NCI-H510A treated with DMSO at 0.1 percent for 48 hours (cell line): ENCODE data around the gene ERBB2.

Source experiments
- DNase-seq: peaks from one replicate; lab custom pipeline; 2025; lab: John Stamatoyannopoulos, UW

Gene ERBB2

DNA sequence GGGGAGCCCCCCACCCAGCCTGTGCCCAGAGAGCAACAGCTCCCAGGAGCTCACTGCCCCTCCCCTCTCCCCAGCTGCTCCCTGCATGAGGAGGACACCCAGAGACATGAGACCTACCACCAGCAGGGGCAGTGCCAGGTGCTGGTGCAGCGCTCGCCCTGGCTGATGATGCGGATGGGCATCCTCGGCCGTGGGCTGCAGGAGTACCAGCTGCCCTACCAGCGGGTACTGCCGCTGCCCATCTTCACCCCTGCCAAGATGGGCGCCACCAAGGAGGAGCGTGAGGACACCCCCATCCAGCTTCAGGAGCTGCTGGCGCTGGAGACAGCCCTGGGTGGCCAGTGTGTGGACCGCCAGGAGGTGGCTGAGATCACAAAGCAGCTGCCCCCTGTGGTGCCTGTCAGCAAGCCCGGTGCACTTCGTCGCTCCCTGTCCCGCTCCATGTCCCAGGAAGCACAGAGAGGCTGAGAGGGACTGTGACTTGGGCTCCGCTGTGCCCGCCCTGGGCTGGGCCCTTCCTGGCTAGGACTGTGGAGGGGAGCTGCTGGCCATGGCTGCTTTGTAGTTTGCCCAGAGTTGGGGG lies 34.1 kb upstream of the ERBB2 start:
- DNase-seq, result peak; percentile 28

DNA sequence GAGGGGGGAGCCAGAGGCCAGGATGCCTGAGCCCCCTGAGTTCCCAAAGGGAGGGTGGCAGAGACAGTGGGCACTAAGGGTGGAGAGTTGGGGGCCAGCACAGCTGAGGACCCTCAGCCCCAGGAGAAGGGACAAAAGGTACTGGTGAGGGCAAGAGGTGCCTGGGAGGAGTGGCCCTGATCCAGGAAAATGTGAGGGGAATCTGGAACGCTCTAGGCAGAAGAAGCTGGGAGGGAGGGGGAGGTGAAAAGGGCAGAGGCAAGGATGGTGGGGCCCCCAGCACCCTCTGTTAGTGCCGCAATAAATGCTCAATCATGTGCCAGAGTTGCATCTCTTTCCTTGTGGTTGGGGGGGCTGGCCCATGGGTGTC lies 33.6 kb upstream of the ERBB2 start:
- DNase-seq, result no peak

DNA sequence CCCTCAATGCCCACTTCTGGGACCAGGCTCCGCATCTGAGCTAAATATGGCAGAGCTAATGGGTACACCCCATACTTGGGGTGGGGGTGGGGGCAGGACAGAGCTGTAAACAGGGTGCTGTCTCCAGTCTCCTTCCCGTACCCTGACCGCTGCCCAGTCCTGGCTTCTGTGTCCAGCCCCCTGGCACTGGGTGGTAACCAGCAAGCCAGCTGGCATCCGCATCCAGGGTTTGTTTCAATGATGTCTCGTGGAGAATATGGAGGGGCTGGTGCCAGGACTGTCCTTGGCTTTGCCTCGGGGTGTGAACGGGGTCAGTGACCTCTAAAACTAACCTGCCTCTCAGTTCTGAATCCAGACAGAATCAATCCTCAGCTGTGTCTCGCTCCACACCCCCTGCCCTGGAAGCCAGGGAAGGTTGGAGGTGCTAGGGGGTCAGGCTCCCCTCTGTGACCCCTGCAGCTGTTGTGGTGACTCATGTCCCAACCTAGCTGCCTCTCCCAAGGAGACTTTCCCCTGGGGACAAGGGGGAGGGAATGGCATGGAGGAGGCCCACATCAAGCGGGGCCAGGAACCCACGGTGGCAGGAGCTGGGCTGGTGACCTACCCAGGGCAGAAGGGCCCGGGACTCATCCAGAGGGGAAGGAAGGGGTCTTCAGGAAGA lies 33.1 kb upstream of the ERBB2 start:
- DNase-seq, result no peak

DNA sequence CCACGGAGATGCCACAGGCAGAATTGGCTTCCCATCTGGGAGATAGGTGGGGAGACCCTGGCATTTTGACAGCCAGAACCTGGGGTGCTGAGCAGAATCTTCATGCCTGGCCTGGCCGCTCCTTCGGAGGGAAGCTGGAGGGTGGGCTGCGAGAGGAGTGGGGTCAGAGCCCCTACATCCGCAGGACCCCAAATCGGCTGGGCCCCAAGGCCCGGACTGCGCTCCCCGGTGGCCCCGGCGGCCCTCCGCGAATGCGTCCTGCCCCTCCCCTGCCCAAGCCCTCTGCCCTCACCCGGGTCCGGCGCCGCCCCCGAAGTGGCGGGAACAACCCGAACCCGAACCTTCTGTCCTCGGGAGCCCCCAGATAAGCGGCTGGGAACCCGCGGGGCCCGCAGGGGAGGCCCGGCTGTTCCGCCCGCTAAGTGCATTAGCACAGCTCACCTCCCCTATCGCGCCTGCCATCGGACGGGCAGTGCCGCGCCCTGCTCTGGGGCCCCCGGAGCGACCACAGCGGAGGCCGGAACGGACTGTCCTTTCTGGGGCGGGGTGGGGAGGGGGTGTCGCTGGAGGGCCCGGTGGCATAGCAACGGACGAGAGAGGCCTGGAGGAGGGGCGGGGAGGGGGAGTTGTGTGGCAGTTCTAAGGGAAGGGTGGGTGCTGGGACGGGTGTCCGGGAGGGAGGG lies 32.5 kb upstream of the ERBB2 start:
- no peak for DNase-seq

DNA sequence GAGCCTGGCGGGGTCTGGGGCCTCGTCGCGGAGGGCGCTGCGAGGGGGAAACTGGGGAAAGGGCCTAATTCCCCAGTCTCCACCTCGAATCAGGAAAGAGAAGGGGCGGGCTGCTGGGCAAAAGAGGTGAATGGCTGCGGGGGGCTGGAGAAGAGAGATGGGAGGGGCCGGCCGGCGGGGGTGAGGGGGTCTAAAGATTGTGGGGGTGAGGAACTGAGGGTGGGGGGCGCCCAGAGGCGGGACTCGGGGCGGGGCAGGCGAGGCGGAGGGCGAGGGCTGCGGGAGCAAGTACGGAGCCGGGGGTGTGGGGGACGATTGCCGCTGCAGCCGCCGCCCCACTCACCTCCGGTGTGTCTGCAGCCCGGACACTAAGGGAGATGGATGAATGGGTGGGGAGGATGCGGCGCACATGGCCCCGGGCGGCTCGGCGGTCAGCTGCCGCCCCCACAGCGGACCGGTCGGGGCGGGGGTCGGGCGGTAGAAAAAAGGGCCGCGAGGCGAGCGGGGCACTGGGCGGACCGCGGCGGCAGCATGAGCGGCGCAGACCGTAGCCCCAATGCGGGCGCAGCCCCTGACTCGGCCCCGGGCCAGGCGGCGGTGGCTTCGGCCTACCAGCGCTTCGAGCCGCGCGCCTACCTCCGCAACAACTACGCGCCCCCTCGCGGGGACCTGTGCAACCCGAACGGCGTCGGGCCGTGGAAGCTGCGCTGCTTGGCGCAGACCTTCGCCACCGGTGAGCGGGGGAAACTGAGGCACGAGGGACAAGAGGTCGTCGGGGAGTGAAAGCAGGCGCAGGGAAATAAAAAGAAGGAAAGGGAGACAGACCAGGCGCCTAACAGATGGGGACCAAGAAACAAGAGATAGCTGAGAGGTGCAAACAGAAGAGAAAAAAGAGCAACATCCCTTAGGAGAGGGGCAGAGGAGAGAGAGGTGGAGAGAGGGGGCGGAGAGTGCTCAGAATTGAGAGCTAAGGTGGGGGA lies 31.6 kb upstream of the ERBB2 start, which contains the start of gene PNMT:
Gene PNMT (plus strand): TSS at position 509 of the 980 bp plus-strand sequence. CDS start 23 bp downstream, at position 532.
- peak; percentile 57 for DNase-seq

DNA sequence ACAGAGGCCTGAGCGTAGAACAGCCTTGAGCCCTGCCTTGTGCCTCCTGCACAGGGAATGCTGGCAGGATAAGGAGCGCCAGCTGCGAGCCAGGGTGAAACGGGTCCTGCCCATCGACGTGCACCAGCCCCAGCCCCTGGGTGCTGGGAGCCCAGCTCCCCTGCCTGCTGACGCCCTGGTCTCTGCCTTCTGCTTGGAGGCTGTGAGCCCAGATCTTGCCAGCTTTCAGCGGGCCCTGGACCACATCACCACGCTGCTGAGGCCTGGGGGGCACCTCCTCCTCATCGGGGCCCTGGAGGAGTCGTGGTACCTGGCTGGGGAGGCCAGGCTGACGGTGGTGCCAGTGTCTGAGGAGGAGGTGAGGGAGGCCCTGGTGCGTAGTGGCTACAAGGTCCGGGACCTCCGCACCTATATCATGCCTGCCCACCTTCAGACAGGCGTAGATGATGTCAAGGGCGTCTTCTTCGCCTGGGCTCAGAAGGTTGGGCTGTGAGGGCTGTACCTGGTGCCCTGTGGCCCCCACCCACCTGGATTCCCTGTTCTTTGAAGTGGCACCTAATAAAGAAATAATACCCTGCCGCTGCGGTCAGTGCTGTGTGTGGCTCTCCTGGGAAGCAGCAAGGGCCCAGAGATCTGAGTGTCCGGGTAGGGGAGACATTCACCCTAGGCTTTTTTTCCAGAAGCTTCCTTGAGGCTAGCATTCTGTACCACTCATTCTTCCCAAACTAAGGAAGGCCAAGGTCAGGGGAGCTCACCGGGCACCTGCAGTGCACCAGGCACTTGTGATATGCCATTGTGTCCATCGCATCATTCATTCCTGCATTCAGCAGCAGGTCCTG lies 29.7 kb upstream of the ERBB2 start:
- no peak for DNase-seq

DNA sequence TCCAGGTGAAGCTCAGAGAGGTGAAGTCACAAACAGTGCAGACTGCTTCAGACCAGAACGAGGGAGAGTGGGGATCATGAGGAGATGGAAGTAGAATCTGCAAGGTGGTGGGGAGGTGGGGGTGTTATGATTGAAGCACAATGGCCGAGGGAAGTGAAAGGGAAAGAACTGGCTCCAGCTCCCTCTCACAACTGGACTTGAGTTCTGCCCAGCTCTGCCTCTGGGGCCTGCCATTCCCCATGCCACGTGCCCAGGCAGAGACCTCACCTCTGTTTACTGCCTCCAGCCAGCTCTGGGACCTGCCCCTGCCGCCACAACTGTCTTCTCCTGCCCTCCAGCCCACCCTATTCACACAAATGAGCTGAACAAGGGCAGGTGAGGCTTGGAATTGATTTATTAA lies 29.1 kb upstream of the ERBB2 start:
- DNase-seq, result no peak

DNA sequence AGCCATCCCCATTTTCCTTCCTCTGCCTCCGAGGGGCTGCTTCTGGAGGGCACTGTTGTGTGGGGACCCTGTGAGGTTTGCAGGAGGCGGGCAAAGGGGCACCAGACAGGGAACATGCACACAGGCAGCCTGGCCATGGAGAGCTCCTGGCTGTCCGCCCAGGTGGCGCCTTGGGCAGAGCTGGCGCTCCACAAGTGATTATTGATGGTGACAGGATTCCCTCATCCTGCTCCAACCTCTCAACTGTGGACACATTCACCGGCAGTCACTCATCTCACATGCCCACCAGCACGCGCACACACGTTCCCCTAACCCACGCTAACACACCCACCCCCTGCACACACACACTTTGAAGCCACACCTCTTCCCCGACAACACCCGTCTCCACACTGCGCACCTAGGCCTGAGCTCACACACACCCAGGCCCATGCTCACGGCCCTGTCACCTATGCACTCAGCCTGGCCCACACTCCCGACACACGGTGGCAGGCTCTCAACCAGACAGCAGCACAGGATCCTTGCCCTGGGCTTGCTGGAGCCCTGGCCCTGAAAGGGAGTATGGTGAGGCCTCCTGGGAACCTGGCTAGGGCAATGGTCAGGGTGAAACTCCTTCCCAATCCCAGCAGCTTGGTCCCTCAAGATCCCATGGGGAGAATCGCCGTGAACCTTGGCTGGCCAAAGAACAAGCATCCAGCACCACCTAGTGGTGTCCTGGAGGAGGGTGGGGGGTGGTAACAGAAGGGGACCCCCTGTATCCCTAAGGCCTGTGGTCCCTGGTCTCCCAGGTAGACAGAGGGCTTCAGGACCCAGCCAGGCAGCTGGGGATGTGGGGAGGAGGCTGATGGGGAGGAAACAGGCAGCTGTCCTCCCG lies 28.0 kb upstream of the ERBB2 start:
- DNase-seq, result peak; percentile 13

DNA sequence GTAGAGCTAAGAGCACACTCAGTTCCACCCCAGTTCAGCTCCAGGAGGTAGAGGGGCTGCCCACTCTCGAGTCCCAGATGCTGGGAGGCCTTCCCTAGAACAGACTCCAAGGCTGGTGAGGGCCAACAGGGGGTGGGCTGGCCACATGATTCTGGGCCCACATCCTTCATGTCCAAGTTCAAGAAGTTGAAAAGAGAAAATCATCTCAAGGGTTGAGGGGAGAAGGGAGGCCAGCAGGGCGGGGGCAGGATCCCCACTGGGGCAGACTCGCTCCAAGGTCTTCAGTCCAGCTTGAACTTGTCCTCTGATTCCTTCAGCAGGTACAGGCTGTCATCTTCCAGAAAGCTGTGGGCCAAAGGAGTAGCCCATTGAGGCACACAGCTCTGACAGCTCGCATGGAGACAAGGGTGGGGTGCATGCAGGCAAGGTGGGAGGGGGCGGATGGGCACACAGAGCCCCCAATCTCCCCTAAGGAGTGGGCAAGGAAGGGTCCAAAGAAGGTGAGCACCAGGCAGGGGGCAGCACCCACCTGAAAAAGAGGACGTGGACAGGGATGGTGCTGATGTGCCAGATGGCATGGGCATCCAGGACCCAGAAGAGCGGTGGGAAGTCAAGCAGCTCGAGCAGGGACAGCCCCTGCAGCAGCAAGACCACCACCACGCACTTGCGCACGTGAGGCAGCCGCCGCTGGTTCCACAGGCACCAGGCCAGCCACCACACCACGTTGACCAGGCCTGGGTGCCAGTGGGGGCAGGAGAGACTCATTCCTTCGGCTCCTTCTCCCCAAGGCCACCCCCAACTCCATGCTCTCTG lies 27.1 kb upstream of the ERBB2 start:
- no peak for DNase-seq

DNA sequence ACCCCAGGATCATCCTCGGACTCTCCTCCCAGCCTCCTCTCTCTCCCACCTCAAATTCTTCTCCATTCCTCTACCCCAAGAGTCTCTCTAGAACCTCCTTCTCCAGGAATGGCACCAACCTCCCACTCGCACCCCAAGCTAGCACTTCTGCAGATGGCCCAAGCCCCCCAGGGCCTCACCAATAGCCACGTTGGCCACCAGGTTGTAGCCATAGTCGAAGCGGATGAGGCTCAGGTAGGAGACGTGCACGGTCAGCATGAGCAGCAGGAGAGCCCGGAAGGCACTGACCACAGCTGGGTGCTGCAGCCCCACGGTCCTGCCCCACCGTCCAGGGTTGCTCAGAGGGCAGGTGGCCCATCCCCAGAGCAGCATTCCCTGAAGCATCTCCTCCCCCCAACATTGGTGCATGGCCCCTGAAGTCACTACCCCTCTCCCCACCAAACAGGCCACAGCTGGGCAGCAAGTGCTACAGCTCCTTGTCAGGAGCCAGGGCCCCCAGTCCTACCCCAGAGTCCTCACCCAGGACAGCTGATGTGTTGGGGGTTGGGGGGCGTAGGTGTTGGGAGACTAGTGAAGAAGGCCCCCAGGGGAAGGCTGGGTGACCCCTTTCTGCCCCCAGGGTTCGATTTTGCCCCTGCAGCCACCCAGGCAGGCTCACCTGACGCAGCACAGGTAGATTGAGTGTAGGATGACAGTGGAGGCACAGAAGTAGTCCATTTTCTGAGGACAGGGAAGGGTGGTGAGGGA lies 26.4 kb upstream of the ERBB2 start:
- no peak for DNase-seq

DNA sequence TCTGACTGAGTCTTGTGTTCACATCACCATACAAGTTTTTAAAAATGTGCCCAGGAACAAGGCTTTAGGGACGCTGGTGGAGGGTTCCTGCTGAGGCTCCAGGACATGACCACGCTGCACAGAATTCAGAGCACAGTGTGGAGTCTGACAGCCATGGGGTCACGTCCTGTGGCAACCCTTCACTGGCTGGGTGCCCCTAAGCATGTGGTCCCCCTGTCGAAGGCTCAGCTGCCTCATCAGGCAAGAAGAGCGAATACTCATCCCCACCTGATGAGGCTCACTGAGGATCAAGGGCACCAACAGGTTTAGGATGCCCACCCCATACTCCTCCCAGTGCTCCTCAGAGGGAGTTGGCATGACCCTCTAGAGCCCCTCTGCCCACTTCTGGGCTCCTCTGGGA lies 25.7 kb upstream of the ERBB2 start:
- DNase-seq, result no peak

DNA sequence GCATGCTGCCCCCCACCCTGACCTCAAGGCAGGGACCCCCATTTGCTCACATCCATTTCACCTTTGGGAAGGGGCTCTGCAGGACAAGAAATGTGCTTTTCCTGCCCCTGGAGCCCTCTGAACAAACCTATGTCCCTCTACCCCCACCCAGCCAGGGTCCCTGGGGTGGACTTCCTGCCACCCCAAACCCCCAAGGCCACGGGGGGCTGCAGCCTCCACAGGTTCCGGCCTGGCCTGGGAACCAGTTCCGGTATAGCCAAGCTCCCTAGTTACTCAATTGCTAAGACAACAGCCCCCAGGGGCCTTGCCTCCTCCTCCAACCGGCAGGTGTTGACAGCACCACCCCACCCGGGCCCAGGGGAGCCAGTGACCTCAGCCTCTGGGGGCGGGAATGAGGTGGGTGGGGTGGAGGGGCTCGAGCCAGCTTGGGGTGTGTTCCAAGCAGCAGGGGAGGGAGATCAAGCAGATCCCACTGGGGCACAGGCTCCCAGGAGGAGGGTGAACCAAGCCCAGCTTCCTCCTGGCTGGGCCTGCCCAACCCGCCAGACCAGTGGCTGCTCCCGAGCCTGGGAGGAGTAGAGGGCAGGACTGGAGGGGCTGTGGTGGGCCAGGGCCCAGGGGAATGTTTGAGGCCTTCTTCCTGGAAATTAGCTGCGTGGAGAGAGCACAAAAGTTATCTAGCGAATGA lies 25.0 kb upstream of the ERBB2 start:
- DNase-seq, result peak; percentile 40

DNA sequence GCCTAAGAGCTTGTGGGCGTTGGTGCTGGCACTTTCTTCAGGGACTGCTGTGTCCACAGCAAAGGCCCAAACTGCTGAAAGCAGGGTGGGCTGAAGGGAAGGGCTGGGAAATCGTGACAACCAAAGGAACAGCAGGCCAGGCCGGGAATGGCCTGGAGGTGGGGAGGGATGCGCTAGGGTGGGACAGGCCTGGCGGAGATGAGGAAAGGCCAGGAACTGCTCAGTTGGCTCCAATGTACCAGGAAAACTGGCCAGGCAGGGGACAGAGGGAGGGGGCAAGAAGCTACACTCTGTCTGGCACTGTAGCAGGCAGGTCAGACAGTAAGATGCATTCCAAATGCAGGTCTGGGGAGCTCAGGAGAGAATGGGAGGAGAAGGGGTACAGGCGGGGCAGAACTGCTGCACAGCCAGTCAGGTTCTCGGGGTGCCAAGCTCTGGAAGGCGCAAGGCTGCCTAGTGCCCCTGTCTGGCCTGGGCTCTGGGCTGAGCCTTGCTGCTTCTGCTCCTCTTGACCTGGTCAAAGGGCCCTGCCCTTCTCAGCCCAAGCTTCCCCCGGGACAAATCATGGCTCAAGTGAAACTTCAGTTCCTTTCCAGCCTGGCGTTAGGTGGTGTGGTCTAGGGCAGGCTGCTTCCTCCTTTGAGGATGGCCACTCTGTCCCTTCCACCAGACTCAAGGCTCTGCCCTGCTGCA lies 24.3 kb upstream of the ERBB2 start:
- DNase-seq, result no peak

DNA sequence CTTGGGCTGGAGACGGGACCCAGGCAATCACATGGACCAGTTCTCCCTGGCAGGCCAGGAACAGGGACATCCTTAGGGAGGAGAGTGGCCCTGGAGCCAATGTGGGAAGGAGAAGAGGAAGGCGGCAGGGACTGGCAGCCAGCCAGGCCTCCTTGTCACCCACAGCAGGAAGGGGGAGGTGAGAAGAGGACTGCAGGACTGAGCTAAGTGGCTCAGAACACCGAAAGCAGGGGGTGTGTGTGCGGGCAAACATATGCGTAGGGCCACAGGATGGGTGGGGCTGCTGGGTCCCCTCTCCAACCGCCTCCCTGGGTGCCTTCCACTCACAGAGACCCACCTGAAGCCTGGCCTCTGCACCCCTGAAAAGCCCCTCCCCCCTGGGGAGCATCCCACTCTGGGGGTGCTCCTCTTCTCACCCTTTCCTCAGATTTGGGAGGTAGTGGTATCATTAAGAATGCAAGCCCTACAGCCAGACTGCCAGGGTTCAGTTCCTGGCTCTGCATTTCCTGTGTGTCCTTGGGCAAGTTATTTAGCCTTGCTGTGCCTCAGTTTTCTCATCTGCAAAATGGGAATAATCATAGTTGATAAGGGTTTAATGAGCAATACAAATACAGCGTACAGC lies 23.6 kb upstream of the ERBB2 start:
- peak; percentile 88 for DNase-seq

DNA sequence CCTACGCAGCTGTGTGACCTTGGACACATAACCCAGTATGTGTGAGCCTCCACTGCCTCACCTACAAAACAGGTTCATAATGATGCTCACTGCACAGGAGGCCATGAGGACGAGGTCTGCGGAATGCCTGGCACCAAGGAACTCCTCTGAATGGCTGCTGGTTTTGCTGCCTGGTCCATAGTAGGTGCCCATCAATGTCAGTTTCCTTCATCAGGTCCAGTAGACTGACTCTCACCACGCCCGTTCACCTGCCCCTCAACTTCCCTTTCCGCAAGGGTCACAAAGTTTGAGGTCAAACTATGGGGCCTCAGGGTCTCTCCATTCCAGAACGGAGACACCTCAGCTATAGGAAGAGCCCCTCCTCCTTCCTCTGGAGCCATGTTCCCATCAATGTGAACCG lies 22.8 kb upstream of the ERBB2 start:
- DNase-seq, result no peak

DNA sequence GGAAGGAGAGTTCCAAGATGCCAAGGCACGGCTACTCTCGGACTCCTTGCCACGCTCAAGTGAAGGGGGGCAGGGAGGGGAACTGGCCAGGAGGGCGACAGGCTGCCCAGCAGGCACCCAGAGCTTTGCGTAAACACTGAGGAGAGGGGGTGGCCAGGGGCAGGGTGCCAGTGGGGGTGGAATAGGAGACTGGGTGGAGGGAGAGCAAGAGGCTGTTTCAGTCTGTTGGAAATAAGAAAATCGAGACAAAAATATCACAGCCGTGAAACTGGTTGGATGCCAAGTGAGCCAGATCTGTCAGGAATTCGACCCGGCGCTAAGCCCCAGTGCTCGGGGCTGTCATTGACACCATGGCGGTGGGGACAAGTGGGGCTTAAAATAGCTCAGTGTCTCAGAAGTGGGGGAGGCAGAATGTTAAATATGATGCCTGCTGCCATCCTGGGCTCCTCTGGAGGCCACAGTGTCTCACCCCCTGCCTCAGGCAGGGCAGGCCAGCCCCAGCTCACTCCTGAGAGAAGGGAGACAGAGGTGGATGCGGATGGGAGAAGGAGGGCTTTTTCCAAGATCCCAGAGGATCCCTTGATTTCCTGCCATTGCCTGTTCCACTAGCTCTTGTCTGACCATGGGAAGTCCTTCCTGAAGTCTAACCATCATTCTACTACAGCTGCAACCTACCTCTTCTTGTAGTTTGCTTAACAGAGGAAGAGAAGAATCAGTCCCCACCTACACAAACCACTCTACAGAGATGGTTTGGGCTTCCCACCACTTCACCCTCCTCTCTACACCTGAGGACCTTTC lies 22.1 kb upstream of the ERBB2 start:
- peak; percentile 44 for DNase-seq
